H9 (cell line): ENCODE results near the gene STBD1. TPM values are rescaled to one million over a fixed set of nuclear protein-coding genes. Genes with fewer than 3 reads are reported as not detected.

Source experiments
- DNase-seq: peaks from one replicate; pipeline ENCODE4 v3.0.0-alpha.2; 2017
- H2AFZ ChIP-seq: one replicate; pipeline ENCODE4 v1.6.1; 2013; ENCODE audit warnings: mild to moderate bottlenecking, low read length, control low read depth, moderate library complexity
- H2AK5ac ChIP-seq: 2 replicates; pipeline ENCODE4 v1.6.1; 2013; ENCODE audit warnings: low read length, control low read depth, mixed read lengths; ENCODE audit not compliant: insufficient read length
- H2BK120ac ChIP-seq: one replicate; pipeline ENCODE4 v1.6.1; 2013; ENCODE audit warnings: low read depth, mild to moderate bottlenecking, low read length, control low read depth, inconsistent platforms; ENCODE audit not compliant: poor library complexity, severe bottlenecking
- H2BK12ac ChIP-seq: 2 replicates; pipeline ENCODE4 v1.6.1; 2013; ENCODE audit warnings: low read length, control low read depth, mixed read lengths, low read depth; ENCODE audit not compliant: insufficient read length
- H2BK15ac ChIP-seq: 2 replicates; pipeline ENCODE4 v1.6.1; 2013; ENCODE audit warnings: low read depth, low read length, control low read depth
- H2BK20ac ChIP-seq: one replicate; pipeline ENCODE4 v1.6.1; 2013; ENCODE audit warnings: low read depth, mild to moderate bottlenecking, low read length, control low read depth, inconsistent platforms; ENCODE audit not compliant: poor library complexity, severe bottlenecking
- H2BK5ac ChIP-seq: 2 replicates; pipeline ENCODE4 v1.6.1; 2013; ENCODE audit warnings: low read length, control low read depth, mixed read lengths; ENCODE audit not compliant: insufficient read length
- H3K14ac ChIP-seq: 2 replicates; pipeline ENCODE4 v1.6.1; 2013; ENCODE audit warnings: low read length, control low read depth; ENCODE audit not compliant: insufficient read depth
- H3K18ac ChIP-seq: 2 replicates; pipeline ENCODE4 v1.6.1; 2013; ENCODE audit warnings: low read depth, mild to moderate bottlenecking, mixed read lengths, low read length, control low read depth; ENCODE audit not compliant: insufficient read length
- H3K23ac ChIP-seq: 2 replicates; pipeline ENCODE4 v1.6.1; 2013; ENCODE audit warnings: low read length, control low read depth, mixed read lengths, low read depth; ENCODE audit not compliant: insufficient read length
- H3K23me2 ChIP-seq: 2 replicates; pipeline ENCODE4 v1.6.1; 2013; ENCODE audit warnings: low read depth, mild to moderate bottlenecking, mixed read lengths, low read length, control low read depth; ENCODE audit not compliant: insufficient read length, poor library complexity, severe bottlenecking
- H3K27ac ChIP-seq: 2 replicates; pipeline ENCODE4 v1.5.1; 2013; ENCODE audit warnings: low read length, control low read depth, mixed read lengths, low read depth; ENCODE audit not compliant: insufficient read length
- H3K27me3 ChIP-seq: 2 replicates; pipeline ENCODE4 v1.6.1; 2013; ENCODE audit warnings: low read length, control low read depth, inconsistent platforms; ENCODE audit not compliant: insufficient read depth
- H3K4ac ChIP-seq: 2 replicates; pipeline ENCODE4 v1.6.1; 2013; ENCODE audit warnings: low read depth, mild to moderate bottlenecking, control low read depth, inconsistent platforms, low read length, moderate library complexity
- H3K4me1 ChIP-seq: 2 replicates; pipeline ENCODE4 v1.6.1; 2013; ENCODE audit warnings: low read length, control low read depth, inconsistent platforms; ENCODE audit not compliant: insufficient read depth
- H3K4me2 ChIP-seq: 2 replicates; pipeline ENCODE4 v1.6.1; 2013; ENCODE audit warnings: low read length, control low read depth, mixed read lengths; ENCODE audit not compliant: insufficient read length, insufficient read depth
- H3K56ac ChIP-seq: 2 replicates; pipeline ENCODE4 v1.6.1; 2013; ENCODE audit warnings: low read depth, mild to moderate bottlenecking, mixed read lengths, low read length, control low read depth; ENCODE audit not compliant: insufficient read length
- H3K79me1 ChIP-seq: 2 replicates; pipeline ENCODE4 v1.6.1; 2013; ENCODE audit warnings: low read depth, mild to moderate bottlenecking, moderate library complexity, low read length, control low read depth, inconsistent platforms; ENCODE audit not compliant: insufficient read depth, poor library complexity, severe bottlenecking
- H3K79me2 ChIP-seq: 2 replicates; pipeline ENCODE4 v1.6.1; 2013; ENCODE audit warnings: low read length, control low read depth, inconsistent platforms; ENCODE audit not compliant: insufficient read depth
- H3K9ac ChIP-seq: 2 replicates; pipeline ENCODE4 v1.6.1; 2013; ENCODE audit warnings: low read length, control low read depth, mixed read lengths; ENCODE audit not compliant: insufficient read length; ENCODE audit errors: extremely low read depth
- H3K9me3 ChIP-seq: one replicate; pipeline ENCODE4 v1.6.1; 2013; ENCODE audit warnings: low read depth, low read length, inconsistent platforms; ENCODE audit not compliant: control insufficient read depth
- H3T11ph ChIP-seq: one replicate; pipeline ENCODE4 v1.6.1; 2013; ENCODE audit warnings: mild to moderate bottlenecking, low read length, control low read depth, inconsistent platforms
- H4K20me1 ChIP-seq: one replicate; pipeline ENCODE4 v1.6.1; 2013; ENCODE audit not compliant: control insufficient read depth, insufficient read length, insufficient read depth
- H4K5ac ChIP-seq: 2 replicates; pipeline ENCODE4 v1.6.1; 2013; ENCODE audit warnings: low read depth, mild to moderate bottlenecking, mixed read lengths, low read length, control low read depth; ENCODE audit not compliant: insufficient read length
- H4K8ac ChIP-seq: replicated peaks from 2 replicates; pipeline ENCODE4 v1.6.1; 2013; ENCODE audit warnings: low read length, control low read depth, mixed read lengths, low read depth; ENCODE audit not compliant: insufficient read length
- H4K91ac ChIP-seq: 2 replicates; pipeline ENCODE4 v1.6.1; 2013; ENCODE audit warnings: low read depth, mild to moderate bottlenecking, moderate library complexity, mixed read lengths, low read length, control low read depth; ENCODE audit not compliant: insufficient read length
- H3K27ac Mint-ChIP-seq, 3 experiments: 2 replicates in 2 of 3; 3 replicates in 1 of 3; pipeline ENCODE4 v1.8.0; 2020 to 2021; ENCODE audit warnings: mixed read lengths in 3 of 3, mild to moderate bottlenecking in 1 of 3, moderate library complexity in 1 of 3
- H3K27me3 Mint-ChIP-seq: 2 replicates; pipeline ENCODE4 v1.8.0; 2021; ENCODE audit warnings: low read depth, mild to moderate bottlenecking, moderate library complexity, mixed read lengths
- H3K36me3 Mint-ChIP-seq, 3 experiments: 2 replicates in 2 of 3; 3 replicates in 1 of 3; pipeline ENCODE4 v1.8.0; 2020 to 2021; ENCODE audit warnings: low read depth in 3 of 3, mixed read lengths in 3 of 3; ENCODE audit not compliant: insufficient read depth in 1 of 3
- H3K4me1 Mint-ChIP-seq, 2 experiments: 2 replicates each; pipeline ENCODE4 v1.8.0; 2020; ENCODE audit warnings: mixed read lengths in 2 of 2
- H3K4me3 Mint-ChIP-seq, 2 experiments: 2 replicates in 1 of 2; 3 replicates in 1 of 2; pipeline ENCODE4 v1.8.0; 2020 to 2021; ENCODE audit warnings: mild to moderate bottlenecking in 2 of 2, mixed read lengths in 2 of 2, moderate library complexity in 1 of 2
- H3K9me3 Mint-ChIP-seq, 2 experiments: 2 replicates in 1 of 2; 3 replicates in 1 of 2; pipeline ENCODE4 v1.8.0; 2020; ENCODE audit warnings: mild to moderate bottlenecking in 2 of 2, mixed read lengths in 2 of 2, moderate library complexity in 1 of 2
- CTCF ChIP-seq: fragments of 200-600 bp; sonication (generic); conservative IDR thresholded peaks from 3 replicates; pipeline ENCODE4 v1.8.0; 2021; ENCODE audit warnings: antibody characterized with exemption, mild to moderate bottlenecking
- WGBS: extraction: QIAGEN DNeasy Blood & Tissue Kit; methylation state at CpG from one replicate; pipeline ENCODE4 v1.1.7; 2013; ENCODE audit warnings: missing lambda C conversion rate, low lambda C conversion rate, mixed read lengths; ENCODE audit not compliant: insufficient read length; ENCODE audit errors: extremely low coverage; 5-methylcytosine and 5-hydroxymethylcytosine counted together
- total RNA-seq: library from RNA; stranded (reverse); gene quantifications from 2 replicates; pipeline ENCODE4 v1.2.1, GENCODE V29; 2021

Gene STBD1
- total RNA-seq, 1 experiment from 2014 or later, result 1.1 TPM

- no CpG with 5 or more reads among the region's 2 CpGs for WGBS
These were observed 12.8 kb upstream of the STBD1 start for GRCh38 chr4:76293772-76294171.

More at GRCh38 chr4:76293772-76294171, 12.8 kb upstream of the STBD1 start:
- Histone ChIP-seq H2BK15ac (no peak overlapping the region), H3K4me1 (no peaks in the 10 kb centered on the region), H4K91ac (no peak overlapping the region), H3K9me3 (peaks cover 4% of the 10 kb centered on the region), H3K79me2 (no peaks in the 10 kb centered on the region), H4K5ac (no peak overlapping the region), H3K27ac (no peak overlapping the region), H2BK5ac (no peak overlapping the region), H3T11ph (no peak overlapping the region), H4K8ac (no peak overlapping the region), H3K14ac (no peak overlapping the region), H3K9ac (no peak overlapping the region), H3K23ac (no peak overlapping the region), H3K56ac (no peak overlapping the region), H2AFZ (no peak overlapping the region), H3K79me1 (no peaks in the 10 kb centered on the region), H3K18ac (no peak overlapping the region), H3K4ac (no peak overlapping the region), H2AK5ac (no peak overlapping the region), H3K27me3 (no peaks in the 10 kb centered on the region), H2BK20ac (no peak overlapping the region), H2BK120ac (no peak overlapping the region), H3K4me2 (no peak overlapping the region), H2BK12ac (no peak overlapping the region), H3K23me2 (no peaks in the 10 kb centered on the region), H4K20me1 (no peaks in the 10 kb centered on the region)
- H3K4me3 Mint-ChIP-seq, result no peak overlapping the region
- H3K9me3 Mint-ChIP-seq, result peaks cover 11 to 22% of the 10 kb centered on the region in 2 experiments
- DNase-seq, result no peak
- peaks cover 1 to 10% (median 4%) of the 10 kb centered on the region in 3 experiments; a peak in 5 of 7 replicates for H3K36me3 Mint-ChIP-seq
- peaks cover 5% of the 10 kb centered on the region for H3K27me3 Mint-ChIP-seq
- no peak overlapping the region for H3K27ac Mint-ChIP-seq
- no peak for TF ChIP-seq CTCF
- H3K4me1 Mint-ChIP-seq, result no peaks in the 10 kb centered on the region
